ENCODE data around the gene MYLK4.

MYLK4 gene

GRCh38 chr6:2754393-2754792 is 3.7 kb upstream of the MYLK4 start:
- no peak for DNase-seq

- DNase-seq: no peak
Measured at GRCh38 chr6:2753743-2754142, 3.0 kb upstream of the MYLK4 start.

GRCh38 chr6:2753110-2753489 is 2.4 kb upstream of the MYLK4 start:
- no peak for DNase-seq

GRCh38 chr6:2752477-2753109 is 1.9 kb upstream of the MYLK4 start:
- no peak for DNase-seq

GRCh38 chr6:2751871-2752270 is 1.1 kb upstream of the MYLK4 start:
- no peak for DNase-seq

- no peak for DNase-seq
Measured at GRCh38 chr6:2749969-2750600, 637 bp downstream of the MYLK4 start.

GRCh38 chr6:2748183-2748582 is 2.5 kb downstream of the MYLK4 start:
- no peak for DNase-seq

DNA sequence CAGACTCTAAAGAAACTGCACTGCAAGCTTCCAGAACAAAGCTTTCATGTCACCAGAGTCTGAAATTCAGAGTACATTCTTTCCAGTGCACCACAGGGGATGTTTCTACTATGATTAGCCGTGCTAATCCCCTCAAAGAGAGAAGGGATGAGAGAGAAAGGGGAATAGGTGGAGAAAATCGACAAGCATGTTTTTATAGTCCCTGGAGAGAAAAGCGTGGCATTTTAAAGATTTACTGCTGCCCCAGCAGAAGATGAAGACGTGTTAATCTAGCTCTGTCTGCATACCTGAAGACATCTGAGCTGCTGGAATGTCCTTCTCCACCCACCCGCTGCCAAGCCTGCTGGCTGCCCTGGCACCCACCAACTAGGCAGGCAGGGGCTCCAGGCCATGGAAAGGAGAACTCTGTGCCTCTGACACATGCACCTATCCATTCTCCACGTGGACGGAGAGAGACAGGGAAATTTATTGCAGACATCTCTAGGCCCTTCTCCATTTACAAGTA is 4.1 kb downstream of the MYLK4 start:
- no peak for DNase-seq

- no peak for DNase-seq
Measured at GRCh38 chr6:2745246-2745645, 5.5 kb downstream of the MYLK4 start.

DNA sequence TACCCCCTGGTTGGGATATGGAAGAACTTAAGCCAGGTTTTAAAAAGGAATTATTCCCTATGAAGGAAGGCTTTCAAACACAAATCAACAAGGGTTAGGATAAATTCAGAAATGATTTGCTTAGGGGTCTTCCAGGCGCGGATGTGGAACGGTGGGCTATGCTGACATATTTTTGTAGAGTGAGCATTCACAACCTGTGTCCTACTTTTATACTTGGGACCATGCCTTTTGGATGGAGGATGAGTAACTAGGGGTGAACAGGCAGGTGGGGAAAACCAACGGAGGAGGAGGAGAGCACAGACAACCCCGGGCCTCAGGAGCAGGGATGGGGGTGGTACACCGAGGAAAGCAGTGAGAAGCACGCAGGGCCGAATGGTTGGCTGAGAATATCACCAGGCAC is 5.9 kb downstream of the MYLK4 start:
- DNase-seq: no peak

DNA sequence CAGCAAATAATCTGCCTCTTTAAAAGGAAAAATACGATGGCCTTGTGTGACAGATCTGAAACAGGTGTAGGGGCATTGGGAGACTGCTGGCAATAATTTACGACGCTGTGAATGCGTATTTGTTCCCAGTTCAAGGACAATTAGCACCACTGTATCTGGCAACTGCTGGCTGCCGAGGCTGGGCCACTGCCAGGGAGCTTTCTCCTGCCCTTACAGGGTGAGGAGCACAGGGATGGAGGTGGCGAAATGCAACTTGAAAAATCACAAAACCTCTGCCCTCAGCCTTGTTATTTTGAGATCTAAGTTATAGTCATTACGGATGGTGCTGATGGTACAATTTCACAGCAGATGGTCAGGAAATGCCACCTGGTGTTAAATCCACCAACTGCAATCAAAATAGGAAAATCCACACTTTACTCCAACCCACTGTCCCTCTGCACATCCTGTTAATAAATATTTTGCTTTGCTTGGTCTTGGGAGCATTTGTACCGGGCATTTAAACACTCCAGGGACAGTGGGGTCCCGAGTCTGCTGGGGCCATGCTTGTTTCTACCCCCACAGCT is 6.4 kb downstream of the MYLK4 start:
- DNase-seq: no peak

GRCh38 chr6:2743280-2744208 is 7.2 kb downstream of the MYLK4 start:
- no peak for DNase-seq

- no peak for DNase-seq
Measured at GRCh38 chr6:2741756-2742155, 9.0 kb downstream of the MYLK4 start.

GRCh38 chr6:2740581-2740980 is 10.1 kb downstream of the MYLK4 start:
- no peak for DNase-seq

- no peak for DNase-seq
Measured at GRCh38 chr6:2739335-2739734, 11.4 kb downstream of the MYLK4 start.

DNA sequence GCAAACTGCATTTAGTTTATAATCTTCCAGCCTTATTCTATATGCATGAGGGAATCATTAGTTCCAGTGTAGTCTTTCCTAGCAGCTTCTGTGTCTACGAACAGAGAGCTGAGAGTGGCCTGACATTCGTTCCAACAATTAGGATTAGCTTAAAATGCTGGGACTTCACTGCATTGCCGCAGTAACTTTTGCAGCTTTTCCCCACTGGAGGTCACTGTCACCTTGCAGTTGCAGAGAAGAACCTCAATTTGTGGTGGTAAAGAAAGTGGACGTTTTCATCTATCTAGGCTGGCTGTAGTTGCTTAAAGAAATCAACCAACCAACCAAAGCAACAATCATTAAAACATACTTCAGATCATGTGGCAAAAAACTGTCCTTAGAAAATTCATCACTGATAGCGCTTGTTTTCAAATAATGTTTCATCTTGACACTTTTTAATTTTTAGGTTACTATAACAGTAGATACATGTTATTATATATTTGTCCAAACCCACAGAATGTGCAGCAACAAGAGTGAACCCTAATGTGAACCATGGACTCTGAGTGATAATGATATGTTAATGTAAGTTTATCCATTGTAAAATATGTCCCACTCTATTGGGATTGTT is 12.2 kb downstream of the MYLK4 start:
- DNase-seq: peak; percentile 56

GRCh38 chr6:2737885-2738284 is 12.8 kb downstream of the MYLK4 start:
- no peak for DNase-seq

GRCh38 chr6:2734488-2735166 is 16.1 kb downstream of the MYLK4 start:
- DNase-seq: no peak

DNA sequence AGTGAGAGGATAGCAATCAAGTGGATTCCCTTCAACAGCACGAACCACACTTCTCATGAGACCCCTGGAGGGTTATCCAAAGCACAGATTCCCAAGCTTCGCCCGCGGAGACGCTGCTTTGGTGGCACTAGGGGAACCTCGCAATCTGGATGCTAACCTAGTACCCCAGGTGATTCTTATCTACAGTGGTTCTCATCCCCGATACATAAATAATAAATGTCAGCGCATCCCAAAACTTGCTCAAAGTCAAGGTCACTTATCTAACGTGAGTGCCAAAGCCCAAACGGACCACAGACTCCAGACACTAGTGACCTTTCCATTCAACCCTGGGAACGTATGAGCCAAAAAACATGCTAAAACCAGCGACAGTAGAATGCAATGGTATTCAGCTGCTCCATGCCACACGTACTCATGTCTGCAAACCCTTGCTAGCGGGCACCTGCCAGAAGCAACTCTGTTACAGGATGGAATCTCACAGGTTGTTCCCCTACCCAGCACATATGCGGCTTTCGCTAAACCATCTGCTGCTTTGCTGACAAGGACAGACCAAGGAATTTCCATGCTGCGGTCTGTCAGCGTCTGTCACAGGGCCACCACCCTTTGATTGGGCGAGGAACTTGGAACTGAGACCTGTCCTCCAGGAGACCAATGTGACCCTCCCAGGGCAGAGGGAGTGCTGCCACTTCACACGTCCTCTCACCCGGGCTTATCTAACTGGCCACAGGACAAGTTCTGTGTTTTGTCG is 16.8 kb downstream of the MYLK4 start:
- no peak for DNase-seq

DNA sequence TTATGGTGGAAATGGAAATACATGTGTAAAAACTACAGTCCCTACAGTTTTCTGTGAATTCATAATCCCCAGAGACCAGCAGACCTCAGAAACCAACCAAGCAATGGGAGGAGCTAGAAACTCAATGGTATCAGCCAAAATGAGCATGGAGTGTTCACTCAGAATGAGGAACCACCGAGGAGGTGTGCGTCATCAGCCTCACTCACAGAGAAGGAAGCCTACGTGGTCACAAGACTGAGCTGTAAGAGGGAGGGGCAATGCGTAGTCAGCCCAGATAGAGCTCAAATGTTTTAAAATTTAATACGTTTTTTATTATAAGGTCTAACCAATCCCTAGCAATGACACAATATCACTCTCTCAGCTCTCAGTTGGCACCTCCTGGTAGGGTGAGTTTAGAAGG is 17.4 kb downstream of the MYLK4 start:
- no peak for DNase-seq

DNA sequence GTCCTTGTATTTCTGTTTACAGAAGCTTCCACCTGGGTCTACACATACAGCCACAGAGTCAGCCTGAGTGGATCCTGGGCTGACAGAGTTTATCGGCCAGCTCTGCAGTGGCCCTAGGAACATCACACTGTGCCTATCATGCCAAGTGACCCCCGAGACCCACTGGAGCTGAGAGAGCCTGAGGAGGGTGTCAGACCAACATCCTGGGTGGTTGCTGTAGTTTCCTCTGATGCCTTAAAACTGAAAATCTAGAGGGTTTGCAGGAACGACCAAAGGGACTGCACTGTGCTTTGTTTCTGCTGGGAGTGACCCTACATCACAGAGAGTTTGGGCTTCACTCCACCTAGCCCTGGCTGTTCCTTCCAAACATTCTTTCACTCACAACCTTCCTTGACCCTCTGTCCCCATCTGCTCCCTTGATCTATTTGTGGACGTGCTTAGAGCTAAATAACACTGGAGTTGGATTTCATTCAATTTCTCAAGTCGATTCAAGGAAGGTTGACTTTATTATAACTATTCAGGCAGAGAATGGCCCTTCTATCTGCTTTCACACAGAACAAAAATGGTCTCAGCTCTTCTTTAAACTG is 18.1 kb downstream of the MYLK4 start:
- DNase-seq: no peak
